Epithelial cell of proximal tubule (primary cell): ENCODE data around the gene EPB42. TPM values are rescaled to one million over a fixed set of nuclear protein-coding genes. Genes with fewer than 3 reads are reported as not detected.

Experiments used
- DNase-seq: peaks from one replicate; pipeline ENCODE4 v3.0.0-alpha.2; 2011; ENCODE audit warnings: low read depth
- H3K4me3 ChIP-seq: 2 replicates; pipeline ENCODE4 v1.5.1; 2011; ENCODE audit warnings: low read depth, mild to moderate bottlenecking, low read length
- total RNA-seq: library from RNA; depleted of rRNA; stranded (reverse); fragments of >200 nt; gene quantifications from 2 replicates; pipeline ENCODE4 v1.2.3, GENCODE V29; 2015
- TF ChIP-seq, protein P1 (sequence below): conservative IDR thresholded peaks from 2 replicates; pipeline ENCODE4 v1.5.1; 2012; ENCODE audit warnings: low read depth, mild to moderate bottlenecking, low read length

EPB42 gene
- total RNA-seq, 1 donor from 2014 or later = not detected

DNA sequence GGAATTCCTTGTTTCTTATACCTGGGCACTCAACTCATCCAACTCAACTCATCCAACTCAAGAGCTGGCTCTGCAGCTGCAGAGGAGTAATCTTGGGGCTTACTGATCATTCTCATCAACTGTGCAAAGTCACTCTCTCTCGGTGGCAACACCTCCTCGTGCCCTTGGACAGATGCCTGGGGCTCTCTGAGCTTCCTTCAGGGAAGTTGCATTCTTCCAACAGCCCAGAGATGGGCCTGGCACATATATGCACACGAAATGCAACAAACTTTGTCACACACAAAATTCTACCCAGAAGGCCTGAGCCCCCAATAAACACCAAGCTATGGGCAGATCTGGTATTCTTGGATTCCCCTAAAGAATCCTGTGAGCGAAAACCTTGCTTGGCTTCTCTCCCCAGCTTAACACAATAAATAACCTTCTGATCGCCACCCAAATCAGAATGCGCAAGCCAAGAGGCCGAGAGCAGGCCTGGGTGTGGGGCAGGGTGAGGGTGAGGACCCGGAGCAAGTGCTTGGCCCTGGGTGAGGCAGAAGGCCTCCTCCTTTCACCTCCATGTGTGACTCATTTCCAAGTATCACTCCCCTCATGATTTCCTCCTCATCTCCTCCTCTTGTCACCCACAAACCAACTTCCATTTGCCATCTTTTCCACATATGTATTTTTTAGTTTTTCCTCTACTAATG is 30.5 kb upstream of the EPB42 start:
- no peak for DNase-seq
- TF ChIP-seq, protein P1, sequence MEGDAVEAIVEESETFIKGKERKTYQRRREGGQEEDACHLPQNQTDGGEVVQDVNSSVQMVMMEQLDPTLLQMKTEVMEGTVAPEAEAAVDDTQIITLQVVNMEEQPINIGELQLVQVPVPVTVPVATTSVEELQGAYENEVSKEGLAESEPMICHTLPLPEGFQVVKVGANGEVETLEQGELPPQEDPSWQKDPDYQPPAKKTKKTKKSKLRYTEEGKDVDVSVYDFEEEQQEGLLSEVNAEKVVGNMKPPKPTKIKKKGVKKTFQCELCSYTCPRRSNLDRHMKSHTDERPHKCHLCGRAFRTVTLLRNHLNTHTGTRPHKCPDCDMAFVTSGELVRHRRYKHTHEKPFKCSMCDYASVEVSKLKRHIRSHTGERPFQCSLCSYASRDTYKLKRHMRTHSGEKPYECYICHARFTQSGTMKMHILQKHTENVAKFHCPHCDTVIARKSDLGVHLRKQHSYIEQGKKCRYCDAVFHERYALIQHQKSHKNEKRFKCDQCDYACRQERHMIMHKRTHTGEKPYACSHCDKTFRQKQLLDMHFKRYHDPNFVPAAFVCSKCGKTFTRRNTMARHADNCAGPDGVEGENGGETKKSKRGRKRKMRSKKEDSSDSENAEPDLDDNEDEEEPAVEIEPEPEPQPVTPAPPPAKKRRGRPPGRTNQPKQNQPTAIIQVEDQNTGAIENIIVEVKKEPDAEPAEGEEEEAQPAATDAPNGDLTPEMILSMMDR = no peak
- H3K4me3 ChIP-seq = no peak overlapping the region

DNA sequence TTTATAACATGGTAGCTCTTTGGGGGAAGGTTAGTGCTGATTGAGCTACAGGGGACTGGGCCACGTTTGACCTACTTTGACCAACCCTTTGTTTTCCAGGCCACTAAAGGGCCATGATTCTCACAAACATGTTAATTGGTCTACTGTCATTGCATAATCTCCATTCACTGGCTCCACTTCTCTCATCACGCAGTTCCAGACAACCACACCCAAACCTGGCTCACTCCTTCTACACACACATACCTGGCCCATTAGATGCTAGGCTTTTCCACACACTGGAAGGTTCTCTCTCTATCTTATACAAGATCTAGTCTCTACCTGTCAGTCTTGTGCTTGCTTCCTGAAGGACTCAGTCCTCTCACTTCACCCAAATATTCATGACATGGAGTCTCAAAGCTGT is 30.0 kb upstream of the EPB42 start:
- H3K4me3 ChIP-seq = no peak overlapping the region
- TF ChIP-seq, protein P1 = no peak
- DNase-seq = no peak

DNA sequence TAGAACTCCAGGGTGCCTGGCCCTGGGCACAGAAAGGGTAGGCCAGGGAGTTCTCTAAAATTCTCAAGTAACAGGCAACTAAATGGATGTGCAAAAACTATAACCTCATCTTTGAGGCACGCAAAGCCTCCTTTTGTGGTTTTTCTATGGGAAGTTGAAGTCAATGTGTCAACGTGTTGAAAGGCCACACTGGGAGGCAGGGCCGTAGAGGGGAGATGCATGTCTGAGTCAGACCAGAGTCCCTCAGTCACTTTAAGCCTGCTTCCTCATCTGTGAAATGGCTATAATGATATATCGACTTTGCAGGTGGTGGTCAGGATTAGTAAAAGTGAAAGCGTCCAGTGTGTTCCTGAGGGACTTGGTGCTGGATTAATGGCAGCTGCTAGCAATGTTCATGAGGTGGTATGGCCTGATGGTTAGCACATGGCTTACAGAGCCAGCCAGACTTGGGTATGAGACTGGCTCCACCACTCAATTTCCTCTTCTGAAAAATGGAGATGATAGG is 28.9 kb upstream of the EPB42 start:
- no peak for DNase-seq
- TF ChIP-seq, protein P1 = no peak
- no peak overlapping the region for H3K4me3 ChIP-seq

DNA sequence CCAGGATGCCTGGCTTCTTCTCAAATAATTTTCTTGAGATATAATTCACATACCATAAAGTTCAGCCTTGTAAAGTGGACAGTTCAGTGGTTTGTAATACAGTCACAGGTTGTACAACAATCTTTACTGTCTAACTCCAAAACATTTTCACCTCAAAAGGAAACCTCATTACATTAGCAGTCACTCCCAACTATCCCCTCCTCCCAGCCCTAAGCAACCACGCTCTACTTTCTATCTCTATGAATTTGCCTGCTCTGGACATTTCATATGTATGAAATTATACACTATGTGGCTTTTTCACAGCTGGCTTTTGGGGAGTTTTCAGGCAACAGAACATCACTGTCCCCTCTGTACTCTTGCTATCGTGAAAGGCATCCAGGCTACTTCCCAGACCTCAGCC is 28.4 kb upstream of the EPB42 start:
- no peak for DNase-seq
- H3K4me3 ChIP-seq = no peak overlapping the region
- TF ChIP-seq, protein P1 = no peak

DNA sequence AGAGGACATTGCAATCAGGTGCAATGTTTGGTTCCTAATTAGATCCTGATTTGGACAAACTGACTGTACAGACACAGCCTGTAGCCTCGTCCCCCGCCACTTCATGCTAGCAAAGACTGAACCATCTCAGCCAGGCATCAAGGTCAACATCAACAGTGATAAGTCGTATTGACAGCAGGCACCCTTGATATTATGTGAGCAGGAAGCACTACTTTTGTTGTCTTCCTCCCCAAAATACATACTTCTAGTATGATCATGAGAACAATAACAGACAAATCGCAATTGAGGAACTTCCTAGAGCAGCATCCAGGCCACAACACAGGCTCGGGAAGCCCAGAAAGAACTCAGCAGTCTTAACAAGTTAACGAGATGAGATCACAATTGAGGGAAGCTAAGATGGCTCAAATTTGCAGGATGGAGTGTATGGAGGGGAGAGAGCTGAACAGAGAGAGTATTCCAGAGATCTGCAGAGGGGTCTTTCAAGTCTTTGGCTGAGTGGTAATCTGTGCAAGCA is 25.5 kb upstream of the EPB42 start:
- H3K4me3 ChIP-seq = no peak overlapping the region
- DNase-seq = no peak
- TF ChIP-seq, protein P1 = no peak

DNA sequence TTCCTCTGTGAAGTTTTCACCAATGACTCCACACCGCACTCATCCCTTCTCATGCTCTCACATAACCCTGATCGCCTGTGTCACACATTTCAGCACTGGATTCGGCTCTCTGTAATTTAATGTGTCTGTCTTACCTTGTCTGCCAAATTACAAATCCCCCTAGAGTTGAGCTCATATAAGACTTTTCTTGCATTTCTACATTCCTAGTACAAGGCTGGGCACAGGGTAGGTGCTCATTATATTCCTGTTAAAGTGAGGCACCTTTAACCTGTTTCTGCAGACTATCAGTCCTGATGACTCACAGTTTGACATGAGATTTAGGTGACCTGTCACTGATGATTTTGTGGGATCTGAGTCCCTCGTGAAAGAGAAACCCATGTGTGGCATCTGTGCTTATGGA is 23.3 kb upstream of the EPB42 start:
- TF ChIP-seq, protein P1 = no peak
- H3K4me3 ChIP-seq = no peak overlapping the region
- DNase-seq = no peak
